ENCODE data around the gene GDF7. TPM values are rescaled to one million over a fixed set of nuclear protein-coding genes. Genes with fewer than 3 reads are reported as not detected.

GDF7 gene
- total RNA-seq, 2 experiments from 2014 or later, result 0.06 TPM

DNA sequence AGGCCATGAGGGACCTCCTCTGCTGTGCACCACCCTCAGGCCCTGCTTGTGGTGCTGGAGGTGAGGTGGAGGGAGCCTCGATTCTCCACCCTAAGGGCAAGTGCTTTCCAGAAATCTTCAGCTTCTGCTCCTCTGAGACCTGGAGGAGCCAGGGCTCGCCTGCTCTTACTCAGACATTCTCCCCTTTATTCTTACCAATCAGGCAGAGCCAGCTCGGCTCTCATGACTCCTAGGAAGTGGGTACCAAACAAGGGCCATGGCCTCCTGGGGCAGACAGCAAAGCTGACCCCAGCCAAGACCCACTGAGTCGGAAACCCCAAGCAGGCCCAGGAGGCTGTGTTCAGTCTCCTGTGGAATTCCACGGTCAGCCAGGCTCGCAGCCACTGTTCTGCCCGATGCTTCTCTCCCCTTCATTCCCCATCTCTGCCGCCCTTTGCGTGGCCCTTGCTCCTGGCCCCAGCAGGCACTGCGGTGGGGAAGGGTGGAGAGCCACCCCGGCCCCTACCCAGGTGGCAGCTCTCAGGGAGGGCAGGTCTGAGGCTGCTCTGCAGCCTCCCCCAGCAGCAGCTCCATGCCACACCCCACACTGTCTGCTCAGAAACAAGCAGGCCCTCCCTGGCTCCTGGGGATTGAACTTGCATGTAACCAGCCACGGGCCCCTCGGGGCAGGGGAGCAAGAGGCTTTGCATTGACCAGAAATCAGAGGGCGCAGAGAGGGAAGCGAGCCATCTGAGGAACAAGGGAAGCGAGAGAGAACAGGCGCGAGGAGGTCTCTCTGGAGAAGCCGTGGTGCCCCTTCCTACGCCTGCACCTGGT is 40.0 kb upstream of the GDF7 start:
- H3K4me1 ChIP-seq (ENCODE audit: insufficient read depth, low read length, poor library complexity, severe bottlenecking), result no peaks in the 10 kb centered on the region
- H3K4me3 ChIP-seq (ENCODE audit: low read depth, low read length, poor library complexity, severe bottlenecking), result no peak overlapping the region
- H4K20me1 ChIP-seq (ENCODE audit: insufficient read depth, low read length), result no peaks in the 10 kb centered on the region
- POLR2A ChIA-PET, result no interaction called here
- TF ChIP-seq, protein P1, sequence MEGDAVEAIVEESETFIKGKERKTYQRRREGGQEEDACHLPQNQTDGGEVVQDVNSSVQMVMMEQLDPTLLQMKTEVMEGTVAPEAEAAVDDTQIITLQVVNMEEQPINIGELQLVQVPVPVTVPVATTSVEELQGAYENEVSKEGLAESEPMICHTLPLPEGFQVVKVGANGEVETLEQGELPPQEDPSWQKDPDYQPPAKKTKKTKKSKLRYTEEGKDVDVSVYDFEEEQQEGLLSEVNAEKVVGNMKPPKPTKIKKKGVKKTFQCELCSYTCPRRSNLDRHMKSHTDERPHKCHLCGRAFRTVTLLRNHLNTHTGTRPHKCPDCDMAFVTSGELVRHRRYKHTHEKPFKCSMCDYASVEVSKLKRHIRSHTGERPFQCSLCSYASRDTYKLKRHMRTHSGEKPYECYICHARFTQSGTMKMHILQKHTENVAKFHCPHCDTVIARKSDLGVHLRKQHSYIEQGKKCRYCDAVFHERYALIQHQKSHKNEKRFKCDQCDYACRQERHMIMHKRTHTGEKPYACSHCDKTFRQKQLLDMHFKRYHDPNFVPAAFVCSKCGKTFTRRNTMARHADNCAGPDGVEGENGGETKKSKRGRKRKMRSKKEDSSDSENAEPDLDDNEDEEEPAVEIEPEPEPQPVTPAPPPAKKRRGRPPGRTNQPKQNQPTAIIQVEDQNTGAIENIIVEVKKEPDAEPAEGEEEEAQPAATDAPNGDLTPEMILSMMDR (conservative IDR thresholded peaks at IDR 0.05; ENCODE audit: low read length), result no peak
- TF ChIP-seq EZH2phosphoT487 (IDR thresholded peaks at IDR 0.05; ENCODE audit: borderline replicate concordance, low read depth, low read length), result no peak
- H3K9me2 ChIP-seq (ENCODE audit: insufficient read depth, low read length), result no peaks in the 10 kb centered on the region
- no TSS peak for BruUV-seq (replicated peaks)
- no peak for DNase-seq (ENCODE audit: low spot score)
- H3K9me3 ChIP-seq (ENCODE audit: low read length), result no peaks in the 10 kb centered on the region
- H3K79me2 ChIP-seq (ENCODE audit: insufficient read depth, low read depth, low read length), result no peaks in the 10 kb centered on the region
- no peak overlapping the region for H3K4me2 ChIP-seq (ENCODE audit: low read length)
- intact Hi-C loops (cut with micrococcal nuclease; ENCODE audit: unreplicated experiment), result no loop called here
- CTCF ChIA-PET (ENCODE audit: unreplicated experiment), result no interaction called here
- H2AFZ ChIP-seq (ENCODE audit: low read length), result no peak overlapping the region
- no peak overlapping the region for H3K27ac ChIP-seq (ENCODE audit: low read depth, low read length, poor library complexity, severe bottlenecking)
- H3K36me3 ChIP-seq (ENCODE audit: insufficient read depth, low read length), result no peaks in the 10 kb centered on the region

DNA sequence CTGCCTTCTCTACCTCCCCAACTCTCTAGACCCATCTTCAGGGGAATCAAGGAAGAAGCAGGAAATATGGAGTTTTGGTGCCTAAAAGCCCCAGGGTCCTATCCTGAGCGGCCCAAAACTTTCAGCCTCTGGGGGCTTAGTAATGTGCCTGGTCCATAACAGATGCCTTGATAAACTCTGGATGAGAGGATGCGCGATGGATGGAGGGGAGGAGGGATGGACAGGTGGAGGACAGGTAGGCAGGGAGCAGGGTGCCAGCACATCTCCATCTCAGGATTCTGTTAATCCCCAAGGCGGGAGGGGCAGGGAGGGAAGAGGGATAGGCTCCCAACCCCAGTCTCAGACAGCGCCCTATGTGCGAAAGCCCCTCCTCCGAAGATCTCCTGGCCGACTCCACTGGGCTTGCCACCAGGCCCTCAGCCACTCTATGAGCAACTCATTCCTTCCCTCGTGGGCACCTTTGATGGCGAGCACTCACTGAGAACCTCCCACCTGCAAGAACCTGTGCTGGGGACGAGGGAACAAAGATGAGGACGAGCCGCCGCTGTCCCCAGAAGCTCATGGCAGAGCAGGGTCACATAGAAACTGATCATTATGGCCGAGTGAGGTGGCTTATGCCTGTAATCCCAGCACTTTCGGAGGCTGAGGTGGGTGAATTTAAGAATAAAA is 39.1 kb upstream of the GDF7 start:
- intact Hi-C loops (cut with micrococcal nuclease; ENCODE audit: unreplicated experiment), result no loop called here
- Histone ChIP-seq H3K4me1 (ENCODE audit: insufficient read depth, low read length, poor library complexity, severe bottlenecking) (peaks cover 8% of the 10 kb centered on the region), H3K4me2 (ENCODE audit: low read length) (no peak overlapping the region), H2AFZ (ENCODE audit: low read length) (no peak overlapping the region), H3K9me2 (ENCODE audit: insufficient read depth, low read length) (no peaks in the 10 kb centered on the region), H3K79me2 (ENCODE audit: insufficient read depth, low read depth, low read length) (no peaks in the 10 kb centered on the region), H3K27ac (ENCODE audit: low read depth, low read length, poor library complexity, severe bottlenecking) (no peak overlapping the region), H3K36me3 (ENCODE audit: insufficient read depth, low read length) (no peaks in the 10 kb centered on the region), H3K4me3 (ENCODE audit: low read depth, low read length, poor library complexity, severe bottlenecking) (no peak overlapping the region), H3K9me3 (ENCODE audit: low read length) (no peaks in the 10 kb centered on the region), H4K20me1 (ENCODE audit: insufficient read depth, low read length) (no peaks in the 10 kb centered on the region)
- ChIA-PET POLR2A (no interaction called here), CTCF (ENCODE audit: unreplicated experiment) (no interaction called here)
- TF ChIP-seq, protein P1 (conservative IDR thresholded peaks at IDR 0.05; ENCODE audit: low read length), result no peak
- no peak for TF ChIP-seq EZH2phosphoT487 (IDR thresholded peaks at IDR 0.05; ENCODE audit: borderline replicate concordance, low read depth, low read length)
- no TSS peak for BruUV-seq (replicated peaks)
- DNase-seq (ENCODE audit: low spot score), result no peak

DNA sequence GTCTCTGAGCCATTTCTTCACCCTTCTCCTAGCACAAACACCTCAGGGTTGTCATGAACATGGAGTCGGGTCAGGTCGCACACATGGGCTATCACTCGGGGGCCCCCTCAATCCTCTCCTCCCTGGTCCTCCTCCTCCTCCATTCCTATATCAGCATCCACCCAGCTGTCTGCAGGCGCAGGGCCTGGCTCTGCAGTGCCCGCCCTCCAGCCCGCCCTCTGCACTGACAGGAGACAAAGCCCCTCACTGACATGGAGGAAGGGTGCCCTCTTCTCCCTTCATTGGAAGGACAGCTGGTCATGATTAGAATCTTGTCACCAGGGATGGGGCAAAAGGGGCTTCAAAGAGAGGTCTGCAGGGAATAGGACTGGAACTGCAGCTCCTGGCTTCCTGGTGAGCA is 37.8 kb upstream of the GDF7 start:
- intact Hi-C loops (cut with micrococcal nuclease; ENCODE audit: unreplicated experiment), result no loop called here
- BruUV-seq (replicated peaks), result no TSS peak
- CTCF ChIA-PET (ENCODE audit: unreplicated experiment), result no interaction called here
- Histone ChIP-seq H3K27ac (ENCODE audit: low read depth, low read length, poor library complexity, severe bottlenecking) (no peak overlapping the region), H3K4me1 (ENCODE audit: insufficient read depth, low read length, poor library complexity, severe bottlenecking) (peaks cover 14% of the 10 kb centered on the region), H4K20me1 (ENCODE audit: insufficient read depth, low read length) (no peaks in the 10 kb centered on the region), H3K4me2 (ENCODE audit: low read length) (no peak overlapping the region), H3K36me3 (ENCODE audit: insufficient read depth, low read length) (no peaks in the 10 kb centered on the region), H3K9me2 (ENCODE audit: insufficient read depth, low read length) (no peaks in the 10 kb centered on the region), H3K79me2 (ENCODE audit: insufficient read depth, low read depth, low read length) (no peaks in the 10 kb centered on the region), H3K9me3 (ENCODE audit: low read length) (no peaks in the 10 kb centered on the region), H2AFZ (ENCODE audit: low read length) (no peak overlapping the region), H3K4me3 (ENCODE audit: low read depth, low read length, poor library complexity, severe bottlenecking) (no peak overlapping the region)
- TF ChIP-seq, protein P1 (conservative IDR thresholded peaks at IDR 0.05; ENCODE audit: low read length), result no peak
- TF ChIP-seq EZH2phosphoT487 (IDR thresholded peaks at IDR 0.05; ENCODE audit: borderline replicate concordance, low read depth, low read length), result no peak
- POLR2A ChIA-PET, result interaction anchor here (0.6 kb wide), 1 partner anchor 185 kb away, joined by 5 read pairs; no protein-coding TSS in a partner anchor
- no peak for DNase-seq (ENCODE audit: low spot score)

Measured in OCI-LY7 (cell line).